GM18517 (cell line): Measurements from ENCODE around the gene GREM2.

Experiments
- ATAC-seq: cut with Tn5 transposase; IDR thresholded peaks from one replicate; pipeline ENCODE4 v1.9.1; 2021; ENCODE audit warnings: mild to moderate bottlenecking, moderate library complexity; ENCODE audit not compliant: unreplicated experiment

The GREM2 gene

GRCh38 chr1:240503036-240503435, 108.9 kb downstream of the GREM2 start:
- ATAC-seq = no peak

DNA sequence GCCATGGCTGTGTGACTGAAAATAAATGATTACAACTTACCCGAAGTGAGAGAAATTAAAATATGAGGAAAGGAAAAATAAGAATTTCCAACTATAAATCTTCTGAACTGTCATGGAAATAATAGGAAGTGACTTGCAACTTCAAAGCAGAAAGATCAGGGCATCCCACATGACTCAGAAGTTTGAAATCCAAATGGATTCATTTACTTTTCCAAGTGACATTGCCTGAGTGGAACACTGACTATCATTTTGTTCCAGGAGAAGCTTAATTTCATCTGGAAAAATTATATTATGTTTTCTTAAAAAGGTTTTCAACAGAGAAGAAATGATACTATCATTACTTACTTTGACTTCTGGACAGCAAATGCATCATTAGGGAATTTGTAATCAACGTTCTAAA, 110.8 kb downstream of the GREM2 start:
- no peak for ATAC-seq

- ATAC-seq = no peak
These were observed 111.3 kb downstream of the GREM2 start for GRCh38 chr1:240500647-240501046.

DNA sequence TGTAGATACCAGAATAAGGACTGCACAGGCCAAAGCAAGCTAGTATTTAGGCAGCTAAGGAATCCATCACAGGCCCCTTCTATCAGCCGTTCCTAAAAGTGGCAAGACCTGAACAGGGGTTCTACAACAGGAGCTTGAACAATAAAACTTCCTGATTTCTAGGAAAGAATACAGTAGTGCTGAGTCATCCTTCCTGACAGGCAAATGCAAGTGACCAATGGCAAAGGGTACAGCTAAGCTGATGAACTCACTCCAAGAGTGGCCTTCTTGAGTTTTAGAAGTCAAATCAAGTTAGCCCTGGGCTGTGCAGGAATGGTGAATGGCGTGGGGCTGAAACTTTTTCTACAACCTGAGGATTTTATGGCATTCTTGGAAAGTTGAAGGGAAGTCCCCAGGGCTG, 112.9 kb downstream of the GREM2 start:
- no peak for ATAC-seq

GRCh38 chr1:240498335-240498734, 113.6 kb downstream of the GREM2 start:
- ATAC-seq = no peak

DNA sequence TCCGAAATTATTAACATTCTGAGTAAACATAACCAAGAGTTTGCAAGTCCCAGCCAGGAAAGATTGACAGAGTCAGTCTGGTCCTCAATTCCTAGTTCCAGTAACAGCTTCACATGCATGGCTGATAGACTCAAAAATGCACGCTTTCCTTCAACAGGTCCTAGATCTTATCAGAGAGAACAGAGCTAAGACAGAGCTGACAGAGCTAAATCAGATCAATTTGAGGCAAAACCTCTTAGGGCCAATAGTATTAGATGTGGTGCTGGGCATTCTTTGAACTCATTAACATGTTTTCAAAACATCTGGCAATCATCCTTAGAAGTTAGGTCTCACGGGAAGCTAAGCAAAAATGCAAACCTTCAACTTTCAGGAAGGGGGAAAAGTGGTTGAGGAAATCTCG, 114.0 kb downstream of the GREM2 start:
- no peak for ATAC-seq

DNA sequence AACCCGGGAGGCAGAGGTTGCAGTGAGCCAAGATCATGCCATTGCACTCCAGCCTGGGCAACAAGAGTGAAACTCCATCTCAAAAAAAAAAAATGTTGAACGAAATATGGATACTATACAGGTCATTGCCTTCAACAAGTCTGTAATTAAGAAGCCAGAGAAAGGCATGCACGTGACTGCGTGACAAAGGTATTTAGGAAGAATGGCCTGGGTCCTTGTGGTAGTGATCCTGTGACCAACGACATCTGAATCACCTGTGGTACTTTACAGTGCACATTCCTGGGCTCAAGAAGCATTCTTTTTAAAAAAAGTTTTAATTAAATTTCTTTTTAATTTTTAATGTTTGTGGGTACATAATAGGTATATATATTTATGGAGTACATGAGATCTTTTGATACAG, 115.0 kb downstream of the GREM2 start:
- no peak for ATAC-seq

DNA sequence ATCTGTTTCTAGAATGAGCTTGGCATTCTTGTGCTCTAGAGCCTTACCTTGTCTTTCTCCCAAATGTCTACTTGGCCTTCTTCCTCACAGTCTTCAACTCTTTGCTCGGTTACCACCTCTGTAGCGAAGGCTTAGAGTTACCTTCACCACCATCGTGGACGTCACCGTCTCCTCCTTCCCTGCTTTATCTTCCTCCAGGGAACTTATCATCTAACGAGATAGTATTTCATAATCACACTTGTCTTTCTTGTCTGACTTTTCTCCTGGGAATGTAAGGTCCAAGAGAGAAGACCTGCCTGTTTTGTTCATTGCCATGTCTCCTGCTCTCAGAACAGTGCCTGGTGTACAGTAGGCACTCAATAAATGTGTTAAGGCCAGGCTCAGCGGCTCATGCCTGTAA, 115.6 kb downstream of the GREM2 start:
- no peak for ATAC-seq

GRCh38 chr1:240495601-240496000, 116.4 kb downstream of the GREM2 start:
- no peak for ATAC-seq

- ATAC-seq = no peak
These were observed 119.0 kb downstream of the GREM2 start for GRCh38 chr1:240492832-240493440.

DNA sequence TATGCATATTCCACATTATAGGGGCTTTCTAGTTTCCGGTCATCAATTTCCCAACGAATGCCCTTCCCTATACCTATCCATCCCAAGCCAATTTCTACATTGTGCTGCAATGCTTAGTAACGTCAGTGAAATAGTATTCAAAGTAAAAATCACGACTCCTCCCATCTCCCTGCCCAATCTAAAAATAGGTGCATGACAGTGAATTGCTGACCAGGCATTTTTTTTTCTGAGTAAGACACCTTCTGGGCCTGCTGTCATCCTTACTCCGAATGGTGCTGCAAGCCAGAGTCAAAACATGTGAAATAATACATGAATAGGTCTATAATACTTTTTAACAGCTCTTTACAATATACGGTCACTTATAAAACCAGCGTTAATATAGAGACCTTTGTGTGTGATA, 120.2 kb downstream of the GREM2 start:
- no peak for ATAC-seq

DNA sequence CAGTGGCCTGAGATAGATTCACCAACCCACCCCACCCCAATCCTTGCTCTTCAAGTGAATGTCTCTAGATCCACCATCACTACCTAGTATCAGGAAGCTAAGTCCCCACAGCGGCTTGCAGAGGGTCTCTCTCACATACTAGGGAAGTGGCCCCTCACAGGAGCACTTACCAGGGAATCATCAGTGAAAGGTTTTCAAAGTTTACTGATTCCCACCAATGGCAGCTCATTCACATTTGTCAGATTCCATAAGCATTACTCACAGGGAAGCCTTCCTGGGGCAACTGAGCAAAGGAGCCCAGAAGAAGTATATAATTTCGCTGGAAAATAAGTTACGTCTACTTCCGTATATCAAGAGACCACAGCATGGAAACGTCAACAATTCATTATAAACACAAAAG, 120.8 kb downstream of the GREM2 start:
- no peak for ATAC-seq

- ATAC-seq = no peak
These were observed 124.5 kb downstream of the GREM2 start for GRCh38 chr1:240487493-240487892.

DNA sequence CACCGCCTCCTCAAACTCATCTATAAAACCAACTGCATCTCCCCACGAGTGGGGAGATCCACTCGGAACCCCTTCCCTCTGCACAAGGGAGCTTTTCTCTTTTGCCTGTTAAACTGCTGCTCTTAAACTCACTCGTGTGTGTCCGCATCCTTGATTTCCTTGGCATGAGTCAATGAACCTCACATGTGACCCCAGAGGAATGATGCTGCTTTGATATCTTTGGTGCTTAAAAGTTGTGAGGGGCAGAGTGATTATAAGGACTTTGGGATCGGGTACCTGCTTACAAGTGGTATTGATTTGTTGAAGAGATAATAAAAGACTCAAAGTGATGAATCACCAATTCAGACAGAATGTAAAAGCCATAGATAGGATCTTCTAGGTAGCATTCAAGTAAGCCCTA, 125.3 kb downstream of the GREM2 start:
- ATAC-seq = no peak

- no peak for ATAC-seq
These were observed 127.0 kb downstream of the GREM2 start for GRCh38 chr1:240484804-240485443.

- no peak for ATAC-seq
These were observed 133.4 kb downstream of the GREM2 start for GRCh38 chr1:240478536-240478935.

DNA sequence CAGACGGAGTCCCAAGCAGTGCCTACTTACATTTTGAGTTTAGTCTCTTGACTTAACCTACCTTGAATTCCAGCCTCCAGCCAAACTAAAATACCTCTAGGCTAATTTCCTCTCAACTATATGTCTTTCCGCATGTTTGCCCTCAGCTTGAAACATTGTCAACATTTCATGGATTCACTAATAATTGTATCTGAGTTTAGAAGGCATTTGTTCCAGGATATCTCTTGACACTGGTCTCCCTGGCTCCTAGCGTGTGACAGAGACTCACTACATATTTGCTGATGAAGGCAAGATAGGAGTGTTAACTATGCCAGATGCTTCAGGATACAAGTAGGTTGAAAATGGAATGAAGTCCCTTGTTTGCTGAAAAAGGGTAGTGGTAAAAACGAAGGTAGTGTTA, 136.1 kb downstream of the GREM2 start:
- no peak for ATAC-seq

GRCh38 chr1:240474133-240474614, 137.8 kb downstream of the GREM2 start:
- ATAC-seq = peak; percentile 70

DNA sequence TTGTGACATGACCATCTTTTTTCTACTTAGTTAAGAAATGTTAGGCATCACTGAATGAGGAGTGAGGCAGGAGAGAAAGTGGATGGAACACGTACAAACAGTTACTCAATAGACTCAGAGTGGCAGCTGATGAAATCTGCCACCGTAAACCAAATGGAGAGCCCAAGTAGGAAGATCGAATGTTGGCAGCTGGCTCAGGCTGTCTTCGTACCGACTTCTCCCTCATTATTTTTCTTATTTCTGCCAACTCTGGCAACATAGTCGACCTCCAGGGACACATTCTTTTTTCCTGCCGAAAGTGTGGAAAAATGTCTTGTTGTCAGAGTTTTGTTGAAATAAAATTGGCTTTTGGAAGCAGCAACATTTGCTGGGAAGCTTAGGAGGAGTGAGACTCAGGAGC, 143.3 kb downstream of the GREM2 start:
- no peak for ATAC-seq

- ATAC-seq = no peak
These were observed 144.1 kb downstream of the GREM2 start for GRCh38 chr1:240467895-240468294.

DNA sequence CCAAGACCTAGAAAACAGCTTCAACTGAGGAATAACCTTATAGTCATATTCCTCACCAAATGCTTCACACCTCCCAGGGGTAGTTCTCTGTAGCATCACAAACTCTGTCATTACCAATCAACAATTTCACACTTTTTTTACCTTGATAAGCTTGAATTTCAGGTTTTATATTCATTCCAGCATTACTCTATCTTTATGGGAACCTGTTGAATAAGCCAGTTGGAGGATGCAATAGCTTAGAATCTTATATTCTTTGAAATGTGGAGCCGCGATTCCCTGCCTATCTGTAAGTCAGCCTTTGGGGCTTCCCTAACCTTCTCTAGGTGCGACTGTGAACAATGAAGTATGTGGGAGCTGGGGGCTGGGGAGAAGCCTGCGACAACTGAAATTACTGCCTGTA, 145.4 kb downstream of the GREM2 start:
- ATAC-seq = no peak

GRCh38 chr1:240465531-240465940, 146.4 kb downstream of the GREM2 start:
- ATAC-seq = no peak

- no peak for ATAC-seq
These were observed 147.9 kb downstream of the GREM2 start for GRCh38 chr1:240464099-240464498.
